SJCRH30 (cell line): ENCODE measurements around the gene ATP6V0A4. TPM values are rescaled to one million over a fixed set of nuclear protein-coding genes. Genes with fewer than 3 reads are reported as not detected.
"Not testable (repeated sequence)": the region's sequence is repeated elsewhere in the genome, so short reads cannot be mapped to it uniquely, and the experiment has no call there.

Experiments
- DNase-seq, 2 experiments: peaks; one replicate each; pipeline ENCODE4 v3.0.0-alpha.2; 2015 to 2020
- H3K27ac ChIP-seq: fragments of 250-450 bp; sonication (Bioruptor Pico); 2 replicates; pipeline ENCODE4 v1.5.1; 2020; ENCODE audit warnings: mild to moderate bottlenecking, moderate library complexity
- H3K27me3 ChIP-seq: fragments of 250-450 bp; sonication (Bioruptor Pico); 2 replicates; pipeline ENCODE4 v1.5.1; 2020; ENCODE audit warnings: mild to moderate bottlenecking, moderate library complexity
- H3K36me3 ChIP-seq: fragments of 250-450 bp; sonication (Bioruptor Pico); 2 replicates; pipeline ENCODE4 v1.5.1; 2020; ENCODE audit warnings: mild to moderate bottlenecking, moderate library complexity
- H3K4me1 ChIP-seq: fragments of 250-450 bp; sonication (Bioruptor Pico); 2 replicates; pipeline ENCODE4 v1.5.1; 2020; ENCODE audit warnings: mild to moderate bottlenecking, moderate library complexity
- H3K4me3 ChIP-seq: fragments of 250-450 bp; sonication (Bioruptor Pico); 2 replicates; pipeline ENCODE4 v1.5.1; 2020; ENCODE audit warnings: mild to moderate bottlenecking, moderate library complexity
- H3K9me3 ChIP-seq: fragments of 250-450 bp; sonication (Bioruptor Pico); replicated peaks from 2 replicates; pipeline ENCODE4 v1.5.1; 2020; ENCODE audit warnings: mild to moderate bottlenecking, moderate library complexity
- total RNA-seq: library from RNA; depleted of rRNA; stranded (reverse); fragments of >200 nt; shearing (Covaris generic); gene quantifications from 2 replicates; pipeline ENCODE4 v1.2.3, GENCODE V29; 2014

Gene ATP6V0A4
- total RNA-seq, 1 experiment from 2014 or later, result 1.3 TPM

GRCh38 chr7:138750473-138750872 is 47.5 kb downstream of the ATP6V0A4 start:
- no peaks in the 10 kb centered on the region for H3K36me3 ChIP-seq
- H3K4me1 ChIP-seq, result peaks cover 39% of the 10 kb centered on the region
- DNase-seq, result no peak
- H3K4me3 ChIP-seq, result no peak overlapping the region
- no peaks in the 10 kb centered on the region for H3K27me3 ChIP-seq
- H3K27ac ChIP-seq, result no peak overlapping the region
- H3K9me3 ChIP-seq, result no peaks in the 10 kb centered on the region

DNA sequence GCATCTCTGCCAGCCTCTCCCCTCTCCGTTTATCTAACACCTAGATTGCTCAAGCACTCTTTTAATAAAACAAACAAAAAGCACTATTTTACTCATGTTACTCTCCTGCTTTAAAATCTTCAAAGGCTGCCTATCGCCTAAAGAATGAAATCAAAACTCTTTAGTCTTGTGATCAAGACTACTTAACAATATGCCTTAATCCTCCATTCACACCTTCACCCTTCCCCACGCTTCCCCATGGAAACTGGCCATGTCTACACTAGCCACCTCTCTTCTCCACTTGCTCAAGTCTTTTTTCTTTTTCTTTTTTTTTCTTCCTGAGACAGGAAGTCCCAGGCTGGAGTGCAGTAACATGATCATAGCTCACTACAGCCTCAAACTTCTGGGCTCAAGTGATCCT is 48.0 kb downstream of the ATP6V0A4 start:
- Histone ChIP-seq H3K4me1 (peaks cover 33% of the 10 kb centered on the region), H3K4me3 (no peak overlapping the region), H3K27ac (no peak overlapping the region), H3K27me3 (no peaks in the 10 kb centered on the region), H3K36me3 (no peaks in the 10 kb centered on the region), H3K9me3 (no peaks in the 10 kb centered on the region)
- no peak for DNase-seq

DNA sequence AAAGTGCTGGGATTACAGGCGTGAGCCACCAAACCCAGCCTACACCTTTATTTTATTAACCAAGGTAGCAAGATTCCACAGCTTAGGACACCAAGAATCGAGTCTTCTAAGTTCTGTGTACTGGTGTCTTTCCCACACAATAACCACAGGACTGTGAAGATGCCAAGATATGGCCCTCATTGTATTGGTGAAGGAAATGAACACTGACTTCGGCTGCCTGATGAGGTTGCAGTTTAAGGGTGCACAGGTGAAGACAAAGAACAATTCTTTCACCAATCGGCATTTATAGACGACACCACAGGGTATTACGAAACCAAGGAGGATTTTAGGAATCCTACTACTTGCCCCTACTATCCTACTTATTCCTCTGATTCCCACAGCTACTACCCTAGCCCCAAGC is 49.3 kb downstream of the ATP6V0A4 start:
- no peaks in the 10 kb centered on the region for H3K9me3 ChIP-seq
- H3K36me3 ChIP-seq, result no peaks in the 10 kb centered on the region
- no peaks in the 10 kb centered on the region for H3K27me3 ChIP-seq
- no peak overlapping the region for H3K27ac ChIP-seq
- no peak overlapping the region for H3K4me3 ChIP-seq
- no peak for DNase-seq
- peaks cover 24% of the 10 kb centered on the region for H3K4me1 ChIP-seq

DNA sequence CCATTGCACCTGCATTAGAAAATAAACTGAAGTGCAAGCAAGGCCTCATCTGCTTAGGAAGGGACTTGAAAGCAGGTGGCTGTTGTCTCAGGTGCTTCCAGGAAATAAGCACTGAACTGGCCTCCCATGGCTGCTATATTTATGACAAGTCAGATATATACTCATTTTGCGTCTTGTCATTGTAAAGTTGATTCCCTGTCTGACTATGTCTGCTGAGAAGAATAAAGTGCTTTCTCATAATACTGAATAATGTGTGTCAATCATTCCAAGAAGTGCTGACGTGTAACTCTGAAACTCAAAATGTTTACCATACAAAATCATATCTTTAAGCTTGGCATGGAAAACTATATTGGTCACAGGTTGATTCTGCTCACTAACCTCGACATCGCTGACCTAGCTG is 51.9 kb downstream of the ATP6V0A4 start:
- Histone ChIP-seq H3K27me3 (no peaks in the 10 kb centered on the region), H3K27ac (no peak overlapping the region), H3K4me3 (no peak overlapping the region), H3K4me1 (peaks cover 14% of the 10 kb centered on the region), H3K36me3 (no peaks in the 10 kb centered on the region), H3K9me3 (no peaks in the 10 kb centered on the region)
- DNase-seq, result no peak

DNA sequence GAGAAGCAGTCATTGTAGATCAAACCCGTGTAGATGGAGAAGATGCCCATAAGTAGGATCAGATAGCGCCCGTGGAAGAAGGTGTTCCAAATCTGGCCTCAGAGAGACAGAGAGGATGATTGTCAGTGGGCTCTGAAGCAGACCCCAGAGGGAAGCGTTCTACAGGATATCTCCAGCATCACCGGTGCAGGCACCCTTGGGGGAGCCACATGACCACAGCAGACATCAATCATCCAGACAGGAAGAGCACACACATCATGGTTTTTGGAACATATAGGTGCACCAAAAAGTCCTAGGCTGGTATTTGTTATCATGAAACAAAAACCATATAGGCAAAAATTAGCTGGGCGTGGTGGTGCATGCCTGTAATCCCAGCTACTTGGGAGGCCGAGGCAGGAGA is 52.8 kb downstream of the ATP6V0A4 start:
- H3K27ac ChIP-seq, result no peak overlapping the region
- H3K4me1 ChIP-seq, result peaks cover 18% of the 10 kb centered on the region
- no peaks in the 10 kb centered on the region for H3K36me3 ChIP-seq
- DNase-seq, result no peak
- no peaks in the 10 kb centered on the region for H3K9me3 ChIP-seq
- no peaks in the 10 kb centered on the region for H3K27me3 ChIP-seq
- H3K4me3 ChIP-seq, result no peak overlapping the region

DNA sequence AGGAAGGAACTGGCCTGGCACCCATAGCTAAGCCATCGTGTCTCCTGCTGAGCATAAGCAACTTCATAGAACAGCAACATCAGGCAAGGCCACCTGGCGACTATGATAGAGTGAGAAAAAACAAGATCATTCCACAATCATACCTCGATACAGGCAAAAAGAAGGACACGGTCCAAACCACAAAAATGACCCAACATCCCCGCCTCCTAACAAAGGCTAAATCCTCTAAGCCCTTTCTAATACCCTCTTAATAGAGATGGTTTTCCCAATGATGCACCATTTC is 56.6 kb downstream of the ATP6V0A4 start:
- H3K27ac ChIP-seq, result peak overlapping the region; percentile 36
- no peaks in the 10 kb centered on the region for H3K36me3 ChIP-seq
- no peak overlapping the region for H3K4me3 ChIP-seq
- H3K9me3 ChIP-seq, result no peaks in the 10 kb centered on the region
- DNase-seq, result peak in 1 of 2 experiments; percentile 69
- H3K4me1 ChIP-seq, result peaks cover 18% of the 10 kb centered on the region
- no peaks in the 10 kb centered on the region for H3K27me3 ChIP-seq

GRCh38 chr7:138739859-138740258 is 58.1 kb downstream of the ATP6V0A4 start:
- Histone ChIP-seq H3K27me3 (no peaks in the 10 kb centered on the region), H3K36me3 (no peaks in the 10 kb centered on the region), H3K4me1 (peaks cover 18% of the 10 kb centered on the region), H3K9me3 (no peaks in the 10 kb centered on the region), H3K4me3 (no peak overlapping the region), H3K27ac (no peak overlapping the region)
- no peak for DNase-seq

DNA sequence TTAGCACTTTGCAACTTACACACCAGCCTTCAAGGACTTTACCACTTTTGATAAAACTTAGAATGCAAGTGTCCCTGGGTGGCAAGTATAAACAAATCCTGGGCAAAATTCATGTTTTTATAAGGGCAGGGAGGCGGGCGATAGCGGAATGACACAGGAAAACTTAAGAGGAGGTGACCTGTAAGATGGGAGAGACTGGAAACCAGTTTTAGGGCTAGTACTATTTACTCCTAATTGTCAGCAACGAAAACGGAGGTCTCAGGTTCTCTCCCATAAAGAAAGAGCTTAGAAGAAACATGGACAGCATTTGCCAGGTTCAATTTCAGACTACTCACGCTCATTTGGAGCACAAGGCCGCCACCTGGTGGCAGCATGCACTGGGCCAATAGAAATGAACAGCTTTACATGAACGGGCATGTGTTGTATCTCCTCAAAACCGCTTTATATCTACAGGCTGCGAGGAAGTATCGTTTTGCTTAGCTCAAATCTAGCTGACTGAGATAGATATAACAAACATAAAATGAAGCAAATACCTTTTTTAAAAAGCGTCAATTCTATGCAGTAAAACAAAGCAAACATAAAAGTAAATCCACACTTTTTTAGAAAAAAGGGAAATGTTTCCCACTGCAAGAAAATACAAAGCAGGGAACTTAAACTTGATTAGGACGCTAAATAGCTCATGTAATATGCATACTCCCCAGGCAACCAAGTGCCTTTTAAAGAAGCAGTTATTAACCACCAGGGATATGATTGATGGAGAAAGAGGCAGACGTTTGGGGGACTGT is 59.3 kb downstream of the ATP6V0A4 start:
- Histone ChIP-seq H3K4me3 (no peak overlapping the region), H3K9me3 (no peaks in the 10 kb centered on the region), H3K4me1 (peaks cover 18% of the 10 kb centered on the region), H3K36me3 (no peaks in the 10 kb centered on the region), H3K27ac (no peak overlapping the region), H3K27me3 (no peaks in the 10 kb centered on the region)
- peak; percentile 76 to 94 for DNase-seq

DNA sequence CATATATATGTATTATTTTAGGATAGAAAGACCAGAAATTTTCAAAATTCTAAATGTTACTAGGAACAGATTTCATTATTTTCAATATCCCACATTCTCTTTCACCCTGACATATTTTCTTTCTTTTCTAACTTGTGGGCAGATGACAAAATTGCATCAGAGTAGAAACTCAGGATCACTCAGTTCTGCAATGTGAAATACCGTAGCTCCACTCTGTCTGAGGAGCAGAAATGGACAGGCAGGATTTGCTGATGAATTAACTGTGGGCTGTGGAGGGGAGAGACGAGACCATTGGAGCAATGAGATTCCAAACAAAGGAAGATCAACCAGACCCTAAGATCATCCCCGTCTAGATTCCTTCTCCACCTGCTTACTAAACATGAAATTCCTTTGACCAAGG is 59.9 kb downstream of the ATP6V0A4 start:
- H3K36me3 ChIP-seq, result no peaks in the 10 kb centered on the region
- H3K27me3 ChIP-seq, result no peaks in the 10 kb centered on the region
- peaks cover 18% of the 10 kb centered on the region for H3K4me1 ChIP-seq
- H3K9me3 ChIP-seq, result no peaks in the 10 kb centered on the region
- no peak overlapping the region for H3K27ac ChIP-seq
- H3K4me3 ChIP-seq, result no peak overlapping the region
- no peak for DNase-seq

DNA sequence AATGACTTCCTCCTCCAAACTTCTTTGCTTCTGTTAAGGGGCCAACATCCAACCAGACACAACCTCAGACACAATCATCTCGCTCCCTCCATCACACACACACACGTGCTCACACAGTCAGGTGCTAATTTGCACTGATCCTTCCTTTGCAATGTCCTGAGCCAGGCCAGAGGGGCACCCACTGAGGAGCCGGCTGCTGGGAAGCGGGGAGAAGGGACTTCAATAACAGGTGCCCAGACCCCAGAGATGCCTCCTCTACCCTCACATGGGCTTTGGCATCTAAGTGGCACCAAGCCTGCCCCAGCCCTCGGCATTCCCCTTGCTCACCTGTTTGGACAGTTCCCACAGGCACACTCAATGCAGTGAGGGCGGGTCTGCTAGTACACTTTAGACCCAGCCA is 62.6 kb downstream of the ATP6V0A4 start:
- H3K9me3 ChIP-seq, result no peaks in the 10 kb centered on the region
- no peaks in the 10 kb centered on the region for H3K36me3 ChIP-seq
- no peak overlapping the region for H3K27ac ChIP-seq
- no peak for DNase-seq
- no peaks in the 10 kb centered on the region for H3K4me1 ChIP-seq
- no peak overlapping the region for H3K4me3 ChIP-seq
- no peaks in the 10 kb centered on the region for H3K27me3 ChIP-seq

GRCh38 chr7:138731733-138732132 is 66.3 kb downstream of the ATP6V0A4 start:
- not testable (repeated sequence) for H3K4me3 ChIP-seq, DNase-seq

GRCh38 chr7:138729444-138729843 is 68.6 kb downstream of the ATP6V0A4 start:
- Histone ChIP-seq H3K27ac (no peak overlapping the region), H3K4me3 (no peak overlapping the region), H3K27me3 (no peaks in the 10 kb centered on the region), H3K36me3 (no peaks in the 10 kb centered on the region), H3K9me3 (no peaks in the 10 kb centered on the region), H3K4me1 (no peaks in the 10 kb centered on the region)
- no peak for DNase-seq

More at GRCh38 chr7:138731733-138732132, 66.3 kb downstream of the ATP6V0A4 start:
- H3K4me1 ChIP-seq, H3K9me3 ChIP-seq, H3K27me3 ChIP-seq, H3K27ac ChIP-seq, H3K36me3 ChIP-seq: not testable (repeated sequence)

- no peaks in the 10 kb centered on the region for H3K9me3 ChIP-seq
Observed at GRCh38 chr7:138727336-138728099, 70.5 kb downstream of the ATP6V0A4 start.

GRCh38 chr7:138726288-138726687 is 71.7 kb downstream of the ATP6V0A4 start:
- Histone ChIP-seq H3K4me1 (no peaks in the 10 kb centered on the region), H3K27me3 (no peaks in the 10 kb centered on the region), H3K9me3 (no peaks in the 10 kb centered on the region), H3K4me3 (no peak overlapping the region), H3K36me3 (no peaks in the 10 kb centered on the region), H3K27ac (no peak overlapping the region)
- DNase-seq, result no peak

More at GRCh38 chr7:138727336-138728099, 70.5 kb downstream of the ATP6V0A4 start:
- no peaks in the 10 kb centered on the region for H3K4me1 ChIP-seq
- H3K4me3 ChIP-seq, result no peak overlapping the region
- no peak for DNase-seq
- no peaks in the 10 kb centered on the region for H3K36me3 ChIP-seq
- no peak overlapping the region for H3K27ac ChIP-seq
- no peaks in the 10 kb centered on the region for H3K27me3 ChIP-seq

DNA sequence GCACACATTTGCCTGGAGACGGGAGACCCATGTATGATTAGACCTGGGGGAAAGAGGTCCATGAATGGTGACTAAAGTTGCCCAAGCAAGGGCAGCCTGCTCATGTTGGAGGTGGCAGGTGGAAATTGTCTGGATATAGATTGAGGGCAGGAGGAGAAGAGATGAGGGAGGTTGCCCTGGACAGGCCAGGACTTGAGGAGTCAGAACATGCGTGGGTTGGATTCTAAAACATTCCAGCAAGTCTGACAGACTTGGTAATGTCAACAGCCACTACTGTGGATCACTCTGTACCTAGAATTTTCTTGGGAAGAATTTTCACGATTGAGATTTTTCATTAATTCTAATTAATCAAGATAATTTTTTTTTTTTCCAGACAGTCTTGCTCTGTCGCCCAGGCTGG is 77.7 kb downstream of the ATP6V0A4 start:
- H3K27me3 ChIP-seq, result no peaks in the 10 kb centered on the region
- H3K9me3 ChIP-seq, result no peaks in the 10 kb centered on the region
- no peaks in the 10 kb centered on the region for H3K36me3 ChIP-seq
- no peak overlapping the region for H3K4me3 ChIP-seq
- H3K4me1 ChIP-seq, result no peaks in the 10 kb centered on the region
- DNase-seq, result no peak
- H3K27ac ChIP-seq, result no peak overlapping the region

DNA sequence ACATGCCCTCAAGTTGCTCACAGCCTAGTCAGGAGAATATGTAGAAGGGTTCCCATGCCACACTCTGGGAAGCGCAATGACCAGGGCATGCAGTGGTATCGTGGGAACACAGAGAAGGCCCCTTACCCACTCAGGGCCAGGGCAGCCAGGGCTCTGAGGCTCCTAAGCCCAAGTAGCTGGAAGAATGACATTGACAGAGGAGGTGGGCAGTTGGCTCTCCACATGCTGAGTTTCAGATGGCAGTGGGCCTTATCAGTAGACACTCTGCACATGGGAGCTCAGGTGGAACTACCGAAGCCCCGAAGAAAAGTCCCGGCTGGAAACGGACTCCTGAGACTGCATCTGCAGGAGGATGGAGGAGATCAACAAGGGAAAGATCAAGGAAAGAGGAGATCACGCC is 81.1 kb downstream of the ATP6V0A4 start:
- no peak overlapping the region for H3K4me3 ChIP-seq
- H3K9me3 ChIP-seq, result no peaks in the 10 kb centered on the region
- H3K27ac ChIP-seq, result no peak overlapping the region
- no peaks in the 10 kb centered on the region for H3K4me1 ChIP-seq
- no peaks in the 10 kb centered on the region for H3K36me3 ChIP-seq
- DNase-seq, result no peak
- no peaks in the 10 kb centered on the region for H3K27me3 ChIP-seq
